Neural progenitor cell (in vitro differentiated cells): ENCODE data around the gene JAK1.

ENCODE experiments used
- CTCF ChIP-seq: fragments of 200-600 bp; sonication (generic); IDR thresholded peaks from 2 replicates; pipeline ENCODE4 v1.5.1; 2017; ENCODE audit warnings: antibody characterized with exemption, mild to moderate bottlenecking
- EZH2 ChIP-seq: fragments of 200-600 bp; sonication (generic); IDR thresholded peaks from 2 replicates; pipeline ENCODE4 v1.6.1; 2017; ENCODE audit warnings: antibody characterized with exemption, mild to moderate bottlenecking, moderate library complexity

GRCh38 chr1:64912191-64912590, 54.2 kb downstream of the JAK1 start:
- TF ChIP-seq CTCF (no peak), EZH2 (no peak)
